Fibroblast of mammary gland (primary cell): ENCODE data around the gene KIZ.

Source experiments
- DNase-seq: peaks from one replicate; pipeline ENCODE4 v3.0.0-alpha.2; 2010; ENCODE audit warnings: low read depth
- H3K4me3 ChIP-seq: 2 replicates; pipeline ENCODE4 v1.5.1; 2011; ENCODE audit warnings: low read depth, mild to moderate bottlenecking, low read length, moderate library complexity; ENCODE audit not compliant: control insufficient read depth
- TF ChIP-seq, protein P1 (sequence below): conservative IDR thresholded peaks from 2 replicates; pipeline ENCODE4 v1.5.1; 2011; ENCODE audit warnings: low read depth, low read length, inconsistent platforms; ENCODE audit not compliant: control insufficient read depth, insufficient read depth

Gene KIZ

DNA sequence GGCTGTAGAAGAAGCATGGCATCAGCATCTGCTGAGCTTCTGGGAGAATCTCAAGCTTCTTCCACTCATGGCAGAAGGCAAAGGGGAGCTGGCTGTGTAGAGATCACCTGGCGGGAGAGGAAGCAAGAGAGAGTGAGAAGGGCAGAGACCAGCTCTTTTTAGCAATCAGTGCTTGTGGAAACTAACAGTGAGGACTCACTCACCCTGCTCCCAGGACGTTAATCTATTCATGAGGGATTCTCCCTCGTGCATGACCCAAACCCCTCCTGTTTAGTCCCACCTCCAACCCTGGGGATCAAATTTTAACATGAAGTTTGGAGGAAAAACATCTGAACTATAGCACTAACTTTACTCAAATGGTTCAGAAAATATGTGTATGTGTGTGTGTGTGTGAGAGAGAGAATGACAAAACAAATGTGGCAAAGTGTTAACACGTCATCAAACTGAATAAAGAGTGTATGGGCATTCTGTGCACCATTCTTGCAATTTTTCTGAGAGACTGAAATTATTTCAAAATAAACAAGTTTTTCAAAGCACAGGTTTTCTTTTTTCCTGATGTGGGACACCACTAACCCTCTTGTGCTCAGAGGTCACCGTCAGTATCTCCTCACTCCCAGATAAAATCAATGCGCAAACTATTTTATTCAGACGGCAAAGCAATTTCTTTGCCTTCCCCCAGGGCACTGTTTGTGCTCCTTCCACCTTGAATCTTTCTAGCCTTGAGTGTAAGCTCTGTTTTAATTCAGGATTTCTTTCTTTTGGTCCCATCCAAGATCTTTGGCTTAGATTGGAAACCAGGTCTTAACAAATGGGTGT, 154.0 kb downstream of the KIZ start:
- H3K4me3 ChIP-seq: no peak overlapping the region
- TF ChIP-seq, protein P1, sequence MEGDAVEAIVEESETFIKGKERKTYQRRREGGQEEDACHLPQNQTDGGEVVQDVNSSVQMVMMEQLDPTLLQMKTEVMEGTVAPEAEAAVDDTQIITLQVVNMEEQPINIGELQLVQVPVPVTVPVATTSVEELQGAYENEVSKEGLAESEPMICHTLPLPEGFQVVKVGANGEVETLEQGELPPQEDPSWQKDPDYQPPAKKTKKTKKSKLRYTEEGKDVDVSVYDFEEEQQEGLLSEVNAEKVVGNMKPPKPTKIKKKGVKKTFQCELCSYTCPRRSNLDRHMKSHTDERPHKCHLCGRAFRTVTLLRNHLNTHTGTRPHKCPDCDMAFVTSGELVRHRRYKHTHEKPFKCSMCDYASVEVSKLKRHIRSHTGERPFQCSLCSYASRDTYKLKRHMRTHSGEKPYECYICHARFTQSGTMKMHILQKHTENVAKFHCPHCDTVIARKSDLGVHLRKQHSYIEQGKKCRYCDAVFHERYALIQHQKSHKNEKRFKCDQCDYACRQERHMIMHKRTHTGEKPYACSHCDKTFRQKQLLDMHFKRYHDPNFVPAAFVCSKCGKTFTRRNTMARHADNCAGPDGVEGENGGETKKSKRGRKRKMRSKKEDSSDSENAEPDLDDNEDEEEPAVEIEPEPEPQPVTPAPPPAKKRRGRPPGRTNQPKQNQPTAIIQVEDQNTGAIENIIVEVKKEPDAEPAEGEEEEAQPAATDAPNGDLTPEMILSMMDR: no peak
- no peak for DNase-seq

DNA sequence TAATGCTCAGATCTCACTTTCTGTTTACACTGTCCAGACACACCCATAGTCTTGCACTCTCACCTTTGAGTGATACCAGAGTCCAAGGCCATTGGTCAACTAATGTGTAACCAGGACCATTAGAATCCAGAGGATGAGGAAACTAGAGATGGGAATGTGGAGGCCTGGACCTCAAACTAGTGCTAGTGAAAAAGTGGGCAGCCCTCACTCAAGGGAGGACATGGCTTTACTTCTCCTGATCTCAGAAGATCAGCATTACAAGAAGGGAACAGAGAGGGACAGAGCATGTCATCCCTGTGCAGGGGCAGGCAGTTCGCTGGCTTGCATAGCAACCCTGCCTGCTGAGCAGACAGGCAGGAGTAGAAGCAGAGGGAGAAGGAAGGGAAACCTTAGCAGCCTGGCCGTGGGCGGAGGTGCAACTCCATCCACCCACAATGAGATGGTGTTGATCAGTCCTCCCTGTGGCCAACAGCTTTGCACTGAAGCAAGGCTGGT, 154.7 kb downstream of the KIZ start:
- TF ChIP-seq, protein P1: no peak
- no peak overlapping the region for H3K4me3 ChIP-seq
- DNase-seq: no peak

DNA sequence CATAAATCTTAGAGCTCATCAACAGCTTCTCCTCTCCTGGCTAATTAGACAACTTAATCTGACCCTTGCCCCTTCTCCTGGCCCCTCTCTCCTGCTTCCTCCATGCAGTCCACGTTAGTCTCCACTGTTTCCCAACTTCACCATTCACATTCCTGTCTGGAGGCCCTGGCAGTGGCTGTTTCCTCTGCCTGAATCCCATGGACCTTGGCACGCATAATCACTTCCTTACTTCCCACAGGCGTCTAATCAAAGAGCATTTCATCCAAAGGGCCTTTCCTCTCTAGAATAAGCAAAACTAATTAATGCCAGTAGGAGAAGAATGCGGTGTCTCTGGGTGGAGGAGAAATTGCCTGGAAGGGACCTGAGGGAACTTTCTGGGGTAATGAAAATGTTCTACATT, 160.9 kb downstream of the KIZ start:
- DNase-seq: no peak
- TF ChIP-seq, protein P1: no peak
- no peak overlapping the region for H3K4me3 ChIP-seq

DNA sequence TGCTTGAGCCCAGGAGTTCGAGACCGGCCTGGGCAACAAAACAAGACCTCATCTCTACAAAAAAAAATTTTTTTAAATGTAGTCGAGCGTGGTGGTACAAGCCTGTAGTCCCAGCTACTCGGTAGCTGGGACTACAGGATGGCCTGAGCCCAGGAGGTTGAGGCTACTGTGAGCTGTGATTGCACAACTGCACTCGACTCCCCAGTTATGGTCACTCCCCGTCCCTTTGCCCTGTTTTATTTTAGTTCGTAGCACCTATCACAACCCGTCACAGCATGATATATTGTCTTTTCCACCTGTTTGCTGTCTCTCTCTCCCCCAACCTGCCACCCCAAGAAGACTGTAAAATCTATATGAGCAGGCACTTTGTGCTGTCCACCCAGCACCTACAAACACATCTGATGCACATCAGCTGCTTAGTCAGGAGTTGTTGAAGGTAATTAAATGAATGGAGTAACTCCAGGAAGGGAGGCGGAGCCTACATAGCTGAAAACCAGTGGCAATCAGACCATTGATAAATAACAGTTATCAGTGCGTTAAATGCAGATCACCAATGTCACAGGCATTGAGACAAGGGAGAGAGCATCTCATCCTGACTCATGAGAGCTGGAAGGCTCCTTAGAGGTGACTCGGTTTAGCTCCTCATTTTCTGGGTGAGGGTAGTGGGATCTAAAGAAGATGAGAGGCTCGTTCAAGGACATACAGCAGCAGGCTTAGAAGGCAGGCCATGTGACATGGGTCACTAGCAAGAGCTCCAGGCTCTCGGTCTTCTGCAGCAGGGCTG, 162.9 kb downstream of the KIZ start:
- TF ChIP-seq, protein P1: no peak
- no peak overlapping the region for H3K4me3 ChIP-seq
- DNase-seq: no peak

DNA sequence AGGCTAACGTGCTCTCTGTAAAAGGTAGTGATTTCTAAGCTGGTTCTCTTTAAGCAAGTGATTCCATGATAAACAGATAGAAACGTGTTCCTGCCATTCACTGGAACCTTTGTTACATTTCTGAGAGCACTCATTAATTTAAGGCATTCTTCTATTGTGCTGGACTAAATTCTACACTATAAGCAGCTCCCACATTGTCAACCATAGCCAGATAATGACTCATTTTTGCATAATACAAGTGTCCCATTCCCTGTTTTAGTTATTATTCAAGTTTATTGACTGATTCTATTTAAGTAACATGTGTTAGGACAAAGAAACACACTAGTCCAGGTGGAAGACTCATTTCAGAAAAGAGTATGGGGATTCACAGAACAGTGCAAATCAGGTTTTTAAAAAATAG, 163.8 kb downstream of the KIZ start:
- H3K4me3 ChIP-seq: no peak overlapping the region
- TF ChIP-seq, protein P1: no peak
- peak; percentile 38 for DNase-seq

DNA sequence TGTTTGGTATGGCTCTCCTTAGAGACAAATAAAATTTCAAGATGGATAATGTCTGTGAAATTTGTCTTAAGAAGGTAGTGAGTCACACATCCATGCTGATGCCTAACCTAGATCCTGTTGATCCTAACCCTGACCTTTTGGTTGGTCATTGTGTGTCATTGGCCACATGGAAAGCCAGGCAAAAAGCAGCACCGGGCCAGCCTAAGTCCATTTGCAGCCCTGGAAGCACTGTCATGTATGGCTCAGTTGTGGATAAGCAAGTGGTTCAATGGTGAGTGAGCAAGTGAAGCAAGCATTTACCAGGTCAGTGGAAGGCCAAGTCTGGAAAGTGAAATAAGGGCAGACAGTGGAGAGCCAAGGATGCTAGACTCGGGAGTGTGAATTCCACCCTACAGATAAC, 165.1 kb downstream of the KIZ start:
- H3K4me3 ChIP-seq: no peak overlapping the region
- TF ChIP-seq, protein P1: no peak
- peak; percentile 86 for DNase-seq
